CD8-positive, alpha-beta memory T cell (primary cell): ENCODE results near the gene BRD2. TPM values are rescaled to one million over a fixed set of nuclear protein-coding genes. Genes with fewer than 3 reads are reported as not detected.

ENCODE experiments used
- CTCF ChIA-PET: fragments of 350-600 bp; sonication (Branson Sonifier 250); formaldehyde crosslinking; loops from one replicate; lab custom pipeline; 2021; ENCODE audit warnings: antibody characterized with exemption; lab: Charles Lee
- POLR2A ChIA-PET: fragments of 350-600 bp; sonication (Branson Sonifier 250); formaldehyde crosslinking; loops from one replicate; lab custom pipeline; 2021; ENCODE audit warnings: antibody characterized with exemption; lab: Charles Lee
- DNase-seq, 5 donors: peaks; one replicate each; pipeline versions ENCODE4 v3.0.0 to v3.0.0-alpha.2; 2020 to 2022; ENCODE audit warnings: mixed read lengths in 1 of 5
- H3K27ac ChIP-seq: one replicate; pipeline ENCODE4 v1.7.0; 2013; ENCODE audit warnings: low read depth, mild to moderate bottlenecking, low read length, moderate library complexity
- H3K27me3 ChIP-seq: 2 replicates; pipeline ENCODE4 v1.7.0; 2013; ENCODE audit warnings: low read length, mild to moderate bottlenecking; ENCODE audit not compliant: insufficient read depth, poor library complexity, severe bottlenecking
- H3K36me3 ChIP-seq: 2 replicates; pipeline ENCODE4 v1.7.0; 2013; ENCODE audit warnings: mild to moderate bottlenecking, low read length, moderate library complexity; ENCODE audit not compliant: insufficient read depth
- H3K4me1 ChIP-seq: 2 replicates; pipeline ENCODE4 v1.7.0; 2013; ENCODE audit warnings: mild to moderate bottlenecking, low read length, moderate library complexity; ENCODE audit not compliant: insufficient read depth
- H3K4me3 ChIP-seq: 2 replicates; pipeline ENCODE4 v1.7.0; 2013; ENCODE audit warnings: mild to moderate bottlenecking, low read length
- H3K9me3 ChIP-seq: 2 replicates; pipeline ENCODE4 v1.7.0; 2013; ENCODE audit warnings: mild to moderate bottlenecking, low read length
- H3K27ac Mint-ChIP-seq, 8 donors: one replicate each; pipeline ENCODE4 v1.8.0; 2020 to 2021; ENCODE audit warnings: mixed read lengths in 8 of 8, mild to moderate bottlenecking in 6 of 8, inconsistent platforms in 3 of 8, moderate library complexity in 3 of 8
- H3K27me3 Mint-ChIP-seq, 2 donors: one replicate each; pipeline ENCODE4 v1.8.0; 2020 to 2021; ENCODE audit warnings: mixed read lengths in 2 of 2, mild to moderate bottlenecking in 1 of 2, moderate library complexity in 1 of 2
- H3K36me3 Mint-ChIP-seq, 3 donors: one replicate each; pipeline ENCODE4 v1.8.0; 2020 to 2021; ENCODE audit warnings: mixed read lengths in 3 of 3, inconsistent platforms in 1 of 3, mild to moderate bottlenecking in 1 of 3
- H3K4me1 Mint-ChIP-seq, 3 donors: one replicate each; pipeline ENCODE4 v1.8.0; 2020 to 2021; ENCODE audit warnings: mixed read lengths in 3 of 3, inconsistent platforms in 1 of 3, mild to moderate bottlenecking in 1 of 3
- H3K4me3 Mint-ChIP-seq, 7 donors: one replicate each; pipeline ENCODE4 v1.8.0; 2020 to 2021; ENCODE audit warnings: mixed read lengths in 7 of 7, mild to moderate bottlenecking in 6 of 7, moderate library complexity in 4 of 7, inconsistent platforms in 2 of 7
- H3K9me3 Mint-ChIP-seq, 5 donors: one replicate each; pipeline ENCODE4 v1.8.0; 2020 to 2022; ENCODE audit warnings: mixed read lengths in 5 of 5, mild to moderate bottlenecking in 3 of 5, moderate library complexity in 2 of 5, inconsistent platforms in 1 of 5
- polyA plus RNA-seq: library from polyadenylated mRNA; unstranded; fragments of 300-500 nt; fragmentation: Illumina TruSeq; gene quantifications from one replicate; pipeline ENCODE4 v1.2.3, GENCODE V29; 2021
- total RNA-seq, 2 experiments: library from RNA; stranded (reverse); gene quantifications; one replicate each; pipeline ENCODE4 v1.2.3, GENCODE V29; 2021

Gene BRD2
- 100 to 1,000 TPM; 373 to 387 TPM for total RNA-seq
- polyA plus RNA-seq = 89.9 TPM

GRCh38 chr6:32968093-32968866, at the start of gene BRD2:
BRD2 (plus strand) TSS chr6:32968594; CDS start chr6:32972899, 4,305 bp downstream.
- H3K4me1 ChIP-seq = peaks cover 29% of the 10 kb centered on the region
- CTCF ChIA-PET = interaction anchor here (0.7 to 16.7 kb wide), 15 partner anchors 12 to 130 kb away, joined by 3 to 270 read pairs (median 9); partner anchors contain the start of genes HLA-DMA, HLA-DMB, PSMB9 and TAP1
- POLR2A ChIA-PET = interaction anchor here (0.6 to 8.8 kb wide), 16 partner anchors 8 to 937 kb away, joined by 3 to 164 read pairs (median 3); partner anchors contain the start of genes HLA-DMA, HLA-DMB, RING1 and TAP2
- Mint-ChIP-seq H3K4me3 (peak within 1 kb of the TSS; percentile 76 to 97 (median 89)), H3K36me3 (peaks cover 0 to 48% (median 5%) of the 10 kb centered on the region in 3 donors), H3K27me3 (peaks cover 0 to 18% of the 10 kb centered on the region in 2 donors), H3K27ac (peak within 1 kb of the TSS; percentile 92 to 100 (median 96)), H3K4me1 (peaks cover 37 to 51% (median 44%) of the 10 kb centered on the region in 3 donors), H3K9me3 (peaks cover 0 to 3% (median 0%) of the 10 kb centered on the region in 5 donors)
- H3K27ac ChIP-seq = peak within 1 kb of the TSS; percentile 97
- no peaks in the 10 kb centered on the region for H3K9me3 ChIP-seq
- H3K27me3 ChIP-seq = no peaks in the 10 kb centered on the region
- H3K36me3 ChIP-seq = peaks cover 3% of the 10 kb centered on the region
- peak; percentile 94 to 99 (median 98) for DNase-seq
- peak within 1 kb of the TSS; percentile 96 for H3K4me3 ChIP-seq

GRCh38 chr6:32920715-32921114, 47.7 kb upstream of the BRD2 start:
- H3K9me3 ChIP-seq = no peaks in the 10 kb centered on the region
- peaks cover 2 to 16% of the 10 kb centered on the region in 2 donors for H3K27me3 Mint-ChIP-seq
- H3K4me1 ChIP-seq = no peaks in the 10 kb centered on the region
- H3K27me3 ChIP-seq = peaks cover 4% of the 10 kb centered on the region
- H3K36me3 Mint-ChIP-seq = peaks cover 0 to 2% (median 0%) of the 10 kb centered on the region in 3 donors
- H3K36me3 ChIP-seq = no peaks in the 10 kb centered on the region
- DNase-seq = no peak
- POLR2A ChIA-PET = no interaction called here
- no peak overlapping the region for H3K4me3 ChIP-seq
- no peak overlapping the region for H3K27ac Mint-ChIP-seq
- CTCF ChIA-PET = interaction anchor here (1.4 kb wide), 1 partner anchor 82 kb away, joined by 5 read pairs; the partner anchor contains the start of gene TAP2
- H3K4me1 Mint-ChIP-seq = no peaks in the 10 kb centered on the region
- H3K9me3 Mint-ChIP-seq = no peaks in the 10 kb centered on the region
- no peak overlapping the region for H3K4me3 Mint-ChIP-seq
- H3K27ac ChIP-seq = no peak overlapping the region

GRCh38 chr6:32922083-32922482, 46.3 kb upstream of the BRD2 start:
- POLR2A ChIA-PET = no interaction called here
- no peak for DNase-seq
- H3K4me1 Mint-ChIP-seq = no peaks in the 10 kb centered on the region
- H3K9me3 Mint-ChIP-seq = no peaks in the 10 kb centered on the region
- H3K4me1 ChIP-seq = no peaks in the 10 kb centered on the region
- H3K36me3 Mint-ChIP-seq = peaks cover 0 to 2% (median 0%) of the 10 kb centered on the region in 3 donors
- no peak overlapping the region for H3K4me3 Mint-ChIP-seq
- no peak overlapping the region for H3K4me3 ChIP-seq
- no peak overlapping the region for H3K27ac ChIP-seq
- H3K36me3 ChIP-seq = no peaks in the 10 kb centered on the region
- peaks cover 2 to 16% of the 10 kb centered on the region in 2 donors for H3K27me3 Mint-ChIP-seq
- CTCF ChIA-PET = no interaction called here
- H3K27ac Mint-ChIP-seq = no peak overlapping the region
- peaks cover 4% of the 10 kb centered on the region for H3K27me3 ChIP-seq
- H3K9me3 ChIP-seq = no peaks in the 10 kb centered on the region

- peaks cover 5 to 7% (median 6%) of the 10 kb centered on the region in 3 donors for H3K4me1 Mint-ChIP-seq
- ChIA-PET POLR2A (no interaction called here), CTCF (interaction anchor here (1.4 to 3.9 kb wide), 4 partner anchors 22 to 53 kb away, joined by 5 to 98 read pairs (median 53); partner anchors contain the start of genes BRD2 and HLA-DMA)
- Histone ChIP-seq H3K4me1 (no peaks in the 10 kb centered on the region), H3K27me3 (no peaks in the 10 kb centered on the region), H3K27ac (no peak overlapping the region), H3K36me3 (no peaks in the 10 kb centered on the region), H3K9me3 (no peaks in the 10 kb centered on the region), H3K4me3 (no peak overlapping the region)
- no peak overlapping the region for H3K4me3 Mint-ChIP-seq
- DNase-seq = no peak
- peak overlapping the region in 1 of 8 donors; percentile 39 for H3K27ac Mint-ChIP-seq
- peaks cover 2 to 6% (median 5%) of the 10 kb centered on the region in 3 donors for H3K36me3 Mint-ChIP-seq
- no peaks in the 10 kb centered on the region for H3K9me3 Mint-ChIP-seq
- H3K27me3 Mint-ChIP-seq = peaks cover 0 to 1% of the 10 kb centered on the region in 2 donors
Measured at GRCh38 chr6:32931211-32931610, 37.2 kb upstream of the BRD2 start.

GRCh38 chr6:32932132-32932868, 36.1 kb upstream of the BRD2 start:
- no peaks in the 10 kb centered on the region for H3K27me3 ChIP-seq
- H3K4me3 Mint-ChIP-seq = no peak overlapping the region
- H3K36me3 ChIP-seq = no peaks in the 10 kb centered on the region
- H3K27me3 Mint-ChIP-seq = peaks cover 0 to 2% of the 10 kb centered on the region in 2 donors
- H3K27ac Mint-ChIP-seq = peak overlapping the region in 1 of 8 donors; percentile 81
- no peak for DNase-seq
- H3K27ac ChIP-seq = no peak overlapping the region
- H3K9me3 Mint-ChIP-seq = no peaks in the 10 kb centered on the region
- H3K36me3 Mint-ChIP-seq = peaks cover 7 to 14% (median 9%) of the 10 kb centered on the region in 3 donors
- peaks cover 5 to 7% (median 6%) of the 10 kb centered on the region in 3 donors for H3K4me1 Mint-ChIP-seq
- CTCF ChIA-PET = interaction anchor here (1.1 to 7.1 kb wide), 9 partner anchors 11 to 60 kb away, joined by 3 to 162 read pairs (median 21); partner anchors contain the start of genes BRD2 and HLA-DMA
- no peaks in the 10 kb centered on the region for H3K4me1 ChIP-seq
- POLR2A ChIA-PET = no interaction called here
- no peaks in the 10 kb centered on the region for H3K9me3 ChIP-seq
- no peak overlapping the region for H3K4me3 ChIP-seq

- Histone ChIP-seq H3K27me3 (no peaks in the 10 kb centered on the region), H3K9me3 (no peaks in the 10 kb centered on the region), H3K36me3 (no peaks in the 10 kb centered on the region), H3K27ac (no peak overlapping the region), H3K4me1 (no peaks in the 10 kb centered on the region), H3K4me3 (no peak overlapping the region)
- peaks cover 6 to 10% (median 7%) of the 10 kb centered on the region in 3 donors for H3K4me1 Mint-ChIP-seq
- peak overlapping the region in 1 of 8 donors; percentile 24 for H3K27ac Mint-ChIP-seq
- H3K9me3 Mint-ChIP-seq = no peaks in the 10 kb centered on the region
- DNase-seq = peak; percentile 60 to 84 (median 68)
- peaks cover 0 to 2% of the 10 kb centered on the region in 2 donors for H3K27me3 Mint-ChIP-seq
- H3K36me3 Mint-ChIP-seq = peaks cover 7 to 25% (median 9%) of the 10 kb centered on the region in 3 donors
- ChIA-PET CTCF (interaction anchor here (0.6 to 7.1 kb wide), 23 partner anchors 10 to 184 kb away, joined by 3 to 162 read pairs (median 4); partner anchors contain the start of genes BRD2, HLA-DMA, PSMB9 and TAP1), POLR2A (interaction anchor here (0.6 to 2.1 kb wide), 10 partner anchors 12 to 856 kb away, joined by 3 to 23 read pairs (median 4); partner anchors contain the start of gene HLA-DMA)
- H3K4me3 Mint-ChIP-seq = no peak overlapping the region
Measured at GRCh38 chr6:32933661-32934085, 34.7 kb upstream of the BRD2 start.

- Mint-ChIP-seq H3K27me3 (peaks cover 0 to 1% of the 10 kb centered on the region in 2 donors), H3K36me3 (peaks cover 7 to 25% (median 9%) of the 10 kb centered on the region in 3 donors), H3K4me3 (peak overlapping the region in 1 of 7 donors; percentile 3), H3K4me1 (peaks cover 16 to 25% (median 21%) of the 10 kb centered on the region in 3 donors), H3K9me3 (no peaks in the 10 kb centered on the region), H3K27ac (peak overlapping the region in 5 of 8 donors; percentile 7 to 70 (median 13))
- H3K4me3 ChIP-seq = no peak overlapping the region
- peaks cover 10% of the 10 kb centered on the region for H3K4me1 ChIP-seq
- CTCF ChIA-PET = interaction anchor here (0.9 to 7.1 kb wide), 5 partner anchors 13 to 51 kb away, joined by 3 to 162 read pairs (median 4); partner anchors contain the start of gene HLA-DMA
- POLR2A ChIA-PET = interaction anchor here (0.6 to 1.3 kb wide), 2 partner anchors 18 to 52 kb away, joined by 3 to 4 read pairs; partner anchors contain the start of gene HLA-DMA
- no peaks in the 10 kb centered on the region for H3K9me3 ChIP-seq
- H3K27me3 ChIP-seq = no peaks in the 10 kb centered on the region
- no peaks in the 10 kb centered on the region for H3K36me3 ChIP-seq
- no peak overlapping the region for H3K27ac ChIP-seq
- DNase-seq = no peak
Measured at GRCh38 chr6:32935551-32936238, 32.7 kb upstream of the BRD2 start.
